Lower leg skin (tissue), 4 donors: ENCODE data around the gene RRAGC. TPM values are rescaled to one million over a fixed set of nuclear protein-coding genes. Genes with fewer than 3 reads are reported as not detected.

ENCODE experiments used
- DNase-seq, 2 donors: peaks; one replicate each; pipeline ENCODE4 v3.0.0-alpha.2; 2019; ENCODE audit warnings: low spot score in 2 of 2
- H3K4me3 ChIP-seq: fragments of 200-600 bp; sonication (generic); 2 replicates; pipeline ENCODE4 v1.5.1; 2017; ENCODE audit warnings: mild to moderate bottlenecking, low read depth; ENCODE audit not compliant: poor library complexity, severe bottlenecking
- POLR2A ChIP-seq, 2 donors: fragments of 450-650 bp; IDR thresholded peaks; one replicate each; pipeline ENCODE4 v1.6.1; 2016 to 2017; ENCODE audit warnings: antibody characterized with exemption in 2 of 2, mild to moderate bottlenecking in 1 of 2, moderate library complexity in 1 of 2
- WGBS, 2 donors: methylation state at CpG; one replicate each; pipeline ENCODE4 v1.1.5; 2018; 5-methylcytosine and 5-hydroxymethylcytosine counted together
- intact Hi-C: fragments of 100-400 bp; cut with DNase I; formaldehyde crosslinking; loops from one replicate; pipeline ENCODE4 v1.15.0; 2023; ENCODE audit warnings: low total_unique reads
- total RNA-seq, 4 donors: library from RNA; depleted of rRNA; stranded (reverse); fragments of >200 nt; gene quantifications; one replicate each; pipeline ENCODE4 v1.1.0, GENCODE V29; 2016
- TF ChIP-seq, protein P1 (sequence below), 3 donors: fragments of 450-650 bp; IDR thresholded peaks; one replicate each; pipeline ENCODE4 v1.5.1; 2016; ENCODE audit warnings: antibody characterized with exemption in 3 of 3, mild to moderate bottlenecking in 3 of 3, moderate library complexity in 2 of 3

Gene RRAGC
- total RNA-seq, 4 donors from 2014 or later, result 19.5 to 27.7 (median 21.6) TPM

DNA sequence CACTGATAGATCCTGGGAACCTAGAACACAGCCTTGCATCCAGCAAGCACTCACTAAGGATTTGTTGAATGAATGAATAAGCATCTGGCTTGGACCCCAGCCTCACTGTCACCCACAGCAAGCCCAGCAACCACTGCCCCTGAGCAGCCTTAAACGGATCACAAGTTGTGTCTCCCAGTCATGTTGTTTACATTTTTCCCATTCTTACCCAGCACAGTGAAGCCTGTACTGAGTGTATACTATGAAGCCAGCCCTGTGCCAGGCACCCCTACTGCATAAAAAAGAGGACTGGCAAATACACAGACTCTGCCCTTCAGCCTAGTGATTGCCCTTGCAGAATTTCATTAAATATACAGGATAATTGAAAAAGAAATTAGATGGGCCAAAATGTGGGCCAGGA is 30.2 kb downstream of the RRAGC start:
- intact Hi-C loops, result no loop called here
- no peak overlapping the region for H3K4me3 ChIP-seq
- WGBS, 2 donors, result 56 to 67% methylated on average over 1 of the region's 1 CpG

DNA sequence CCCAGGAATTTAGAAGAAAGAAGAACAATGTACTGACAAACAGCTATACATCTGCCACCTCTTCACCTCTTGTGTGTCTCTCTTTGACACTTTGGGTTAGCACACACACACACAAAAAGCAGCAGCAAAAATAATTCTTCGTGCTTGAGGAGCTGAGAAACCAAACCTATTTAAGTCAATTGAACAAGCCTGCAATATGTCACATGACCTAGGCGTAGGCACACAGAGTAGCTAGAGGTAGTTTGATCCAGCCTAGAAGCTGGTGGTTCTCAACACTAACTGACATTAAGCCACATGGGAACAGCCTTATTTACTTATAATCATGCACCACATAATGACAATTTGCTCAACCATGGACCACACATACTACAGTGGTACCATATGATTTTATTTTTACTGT is 32.3 kb downstream of the RRAGC start:
- no peak for TF ChIP-seq POLR2A (IDR thresholded peaks at IDR 0.05)
- TF ChIP-seq, protein P1, sequence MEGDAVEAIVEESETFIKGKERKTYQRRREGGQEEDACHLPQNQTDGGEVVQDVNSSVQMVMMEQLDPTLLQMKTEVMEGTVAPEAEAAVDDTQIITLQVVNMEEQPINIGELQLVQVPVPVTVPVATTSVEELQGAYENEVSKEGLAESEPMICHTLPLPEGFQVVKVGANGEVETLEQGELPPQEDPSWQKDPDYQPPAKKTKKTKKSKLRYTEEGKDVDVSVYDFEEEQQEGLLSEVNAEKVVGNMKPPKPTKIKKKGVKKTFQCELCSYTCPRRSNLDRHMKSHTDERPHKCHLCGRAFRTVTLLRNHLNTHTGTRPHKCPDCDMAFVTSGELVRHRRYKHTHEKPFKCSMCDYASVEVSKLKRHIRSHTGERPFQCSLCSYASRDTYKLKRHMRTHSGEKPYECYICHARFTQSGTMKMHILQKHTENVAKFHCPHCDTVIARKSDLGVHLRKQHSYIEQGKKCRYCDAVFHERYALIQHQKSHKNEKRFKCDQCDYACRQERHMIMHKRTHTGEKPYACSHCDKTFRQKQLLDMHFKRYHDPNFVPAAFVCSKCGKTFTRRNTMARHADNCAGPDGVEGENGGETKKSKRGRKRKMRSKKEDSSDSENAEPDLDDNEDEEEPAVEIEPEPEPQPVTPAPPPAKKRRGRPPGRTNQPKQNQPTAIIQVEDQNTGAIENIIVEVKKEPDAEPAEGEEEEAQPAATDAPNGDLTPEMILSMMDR (IDR thresholded peaks at IDR 0.05), result no peak
- intact Hi-C loops, result no loop called here
- no peak for DNase-seq
- 74 to 78% methylated on average over 2 of the region's 2 CpGs for WGBS, 2 donors
- no peak overlapping the region for H3K4me3 ChIP-seq

More for the DNA sequence above, 30.2 kb downstream of the RRAGC start:
- TF ChIP-seq POLR2A (IDR thresholded peaks at IDR 0.05), result no peak
- TF ChIP-seq, protein P1 (IDR thresholded peaks at IDR 0.05), result no peak
- no peak for DNase-seq

DNA sequence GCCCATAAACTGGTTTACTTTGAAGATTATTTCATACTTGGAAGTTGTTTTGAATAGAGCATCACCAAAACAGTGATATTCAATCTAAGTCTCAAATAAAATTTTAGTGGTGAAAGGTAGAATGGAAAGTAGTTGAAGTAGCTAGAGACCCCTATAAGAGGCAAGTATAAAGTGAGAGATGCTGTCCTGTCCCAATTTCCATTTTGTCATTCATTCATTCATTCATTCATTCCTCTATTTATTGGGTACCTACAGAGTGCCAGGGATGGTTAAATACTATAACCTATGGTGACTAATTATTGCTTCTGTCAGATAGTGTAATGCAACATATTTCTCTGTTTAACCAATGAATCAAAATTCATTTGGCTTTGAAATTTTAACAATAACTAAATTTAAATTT is 32.7 kb downstream of the RRAGC start:
- no peak overlapping the region for H3K4me3 ChIP-seq
- intact Hi-C loops, result no loop called here
- no peak for TF ChIP-seq POLR2A (IDR thresholded peaks at IDR 0.05)
- TF ChIP-seq, protein P1 (IDR thresholded peaks at IDR 0.05), result no peak
- DNase-seq, result no peak

DNA sequence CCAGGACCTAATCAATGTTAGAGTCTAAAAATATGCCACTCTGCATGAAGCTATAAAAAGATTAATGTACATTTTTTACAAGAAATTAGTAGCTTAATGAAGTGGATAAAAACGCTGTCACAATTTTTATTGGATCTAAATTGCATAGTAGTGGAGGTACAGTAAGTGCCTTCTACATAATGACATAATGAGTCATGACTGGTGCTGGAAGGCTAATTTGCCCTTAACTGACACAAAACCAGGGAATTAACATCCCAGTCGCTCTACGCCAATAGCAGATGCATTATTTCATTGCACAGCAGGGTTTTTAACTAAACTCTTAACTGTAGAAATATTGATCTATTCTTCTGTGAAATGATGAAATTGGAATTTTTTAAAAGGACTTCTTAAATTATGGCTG is 33.3 kb downstream of the RRAGC start:
- 41 to 42% methylated on average over 3 of the region's 3 CpGs for WGBS, 2 donors
- H3K4me3 ChIP-seq, result no peak overlapping the region
- intact Hi-C loops, result no loop called here
- DNase-seq, result no peak
- TF ChIP-seq, protein P1 (IDR thresholded peaks at IDR 0.05), result no peak
- no peak for TF ChIP-seq POLR2A (IDR thresholded peaks at IDR 0.05)

DNA sequence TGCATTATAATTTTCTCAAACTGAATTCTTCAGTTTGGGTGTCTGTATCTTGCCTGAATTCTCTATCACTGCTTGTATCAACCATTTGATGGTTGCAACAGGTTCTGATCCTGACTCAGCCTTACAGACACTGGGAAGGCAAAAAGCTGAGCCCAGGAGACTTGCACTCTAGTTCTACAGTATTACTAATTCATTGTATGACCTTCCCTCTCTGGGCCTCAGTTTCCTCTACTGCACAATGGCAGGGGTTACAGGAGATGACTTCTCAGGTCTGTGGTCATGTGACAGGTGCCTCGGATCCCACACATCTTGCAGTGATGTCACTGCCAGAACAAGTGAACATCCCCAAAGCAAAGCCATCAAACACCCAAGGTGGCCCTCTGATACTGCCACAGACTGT is 38.7 kb downstream of the RRAGC start:
- WGBS, 2 donors, result 56 to 69% methylated on average over 1 of the region's 1 CpG
- TF ChIP-seq POLR2A (IDR thresholded peaks at IDR 0.05), result no peak
- TF ChIP-seq, protein P1 (IDR thresholded peaks at IDR 0.05), result no peak
- intact Hi-C loops, result no loop called here
- no peak for DNase-seq
- no peak overlapping the region for H3K4me3 ChIP-seq

DNA sequence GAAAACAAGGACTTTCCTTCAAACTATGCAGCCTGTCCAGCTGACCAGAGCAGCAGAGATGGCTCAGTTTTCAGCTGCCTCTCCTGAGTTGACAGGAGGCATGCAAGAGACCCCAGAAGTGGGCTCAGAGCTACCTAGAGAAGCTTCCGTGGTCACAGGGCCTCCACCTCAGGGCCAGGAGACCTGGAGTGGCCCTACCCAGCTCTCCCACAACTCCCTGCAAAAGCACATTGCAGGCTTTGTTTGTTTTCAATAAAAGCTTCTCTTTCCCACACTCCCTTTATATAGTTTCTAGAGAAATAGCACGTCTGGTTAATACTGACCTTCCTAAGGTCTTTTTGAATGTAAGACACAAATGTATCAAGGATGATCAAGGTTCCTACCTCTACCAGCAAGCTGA is 40.1 kb downstream of the RRAGC start:
- intact Hi-C loops, result loop anchor here (10.0 kb wide), 1 partner anchor 785 kb away; no protein-coding TSS in a partner anchor
- no peak overlapping the region for H3K4me3 ChIP-seq
- DNase-seq, result no peak
- WGBS, 2 donors, result 86 to 89% methylated on average over 2 of the region's 2 CpGs
- TF ChIP-seq POLR2A (IDR thresholded peaks at IDR 0.05), result no peak
- TF ChIP-seq, protein P1 (IDR thresholded peaks at IDR 0.05), result no peak
